HCT116 (cell line): ENCODE results near the gene TCTA.

Experiments
- EGR1 ChIP-seq: IDR thresholded peaks from 2 replicates; pipeline ENCODE4 v1.6.1; 2012; ENCODE audit warnings: low read depth
- EZH2 ChIP-seq: fragments of 200-600 bp; sonication (generic); IDR thresholded peaks from 2 replicates; pipeline ENCODE4 v1.6.1; 2017; ENCODE audit warnings: antibody characterized with exemption, mixed run types
- MAX ChIP-seq: IDR thresholded peaks from 2 replicates; pipeline ENCODE4 v1.6.1; 2012
- POLR2A ChIP-seq: IDR thresholded peaks from 2 replicates; pipeline ENCODE4 v1.7.0; 2011; ENCODE audit warnings: borderline replicate concordance; ENCODE audit not compliant: insufficient read depth, insufficient read length; ENCODE audit errors: extremely low read depth
- TF ChIP-seq, protein P1 (sequence below): IDR thresholded peaks from 2 replicates; pipeline ENCODE4 v1.6.1; 2012; ENCODE audit warnings: low read depth
- TF ChIP-seq, protein P2 (sequence below), 3 experiments: fragments of 200-600 bp in 1 of 3; sonication (generic) in 1 of 3; IDR thresholded peaks in 2 of 3; conservative IDR thresholded peaks in 1 of 3; 2 replicates each; pipeline ENCODE4 v1.5.1; 2012 to 2017; ENCODE audit warnings: low read depth in 2 of 3, low read length in 2 of 3, antibody characterized with exemption in 1 of 3, borderline replicate concordance in 1 of 3, control low read depth in 1 of 3, mild to moderate bottlenecking in 1 of 3, mixed read lengths in 1 of 3, mixed run types in 1 of 3, moderate library complexity in 1 of 3; ENCODE audit not compliant: insufficient read depth in 1 of 3

GRCh38 chr3:49362561-49362960, 49.7 kb upstream of the TCTA start:
- TF ChIP-seq EZH2 (no peak), POLR2A (no peak), MAX (no peak), EGR1 (no peak)
- TF ChIP-seq, protein P1, sequence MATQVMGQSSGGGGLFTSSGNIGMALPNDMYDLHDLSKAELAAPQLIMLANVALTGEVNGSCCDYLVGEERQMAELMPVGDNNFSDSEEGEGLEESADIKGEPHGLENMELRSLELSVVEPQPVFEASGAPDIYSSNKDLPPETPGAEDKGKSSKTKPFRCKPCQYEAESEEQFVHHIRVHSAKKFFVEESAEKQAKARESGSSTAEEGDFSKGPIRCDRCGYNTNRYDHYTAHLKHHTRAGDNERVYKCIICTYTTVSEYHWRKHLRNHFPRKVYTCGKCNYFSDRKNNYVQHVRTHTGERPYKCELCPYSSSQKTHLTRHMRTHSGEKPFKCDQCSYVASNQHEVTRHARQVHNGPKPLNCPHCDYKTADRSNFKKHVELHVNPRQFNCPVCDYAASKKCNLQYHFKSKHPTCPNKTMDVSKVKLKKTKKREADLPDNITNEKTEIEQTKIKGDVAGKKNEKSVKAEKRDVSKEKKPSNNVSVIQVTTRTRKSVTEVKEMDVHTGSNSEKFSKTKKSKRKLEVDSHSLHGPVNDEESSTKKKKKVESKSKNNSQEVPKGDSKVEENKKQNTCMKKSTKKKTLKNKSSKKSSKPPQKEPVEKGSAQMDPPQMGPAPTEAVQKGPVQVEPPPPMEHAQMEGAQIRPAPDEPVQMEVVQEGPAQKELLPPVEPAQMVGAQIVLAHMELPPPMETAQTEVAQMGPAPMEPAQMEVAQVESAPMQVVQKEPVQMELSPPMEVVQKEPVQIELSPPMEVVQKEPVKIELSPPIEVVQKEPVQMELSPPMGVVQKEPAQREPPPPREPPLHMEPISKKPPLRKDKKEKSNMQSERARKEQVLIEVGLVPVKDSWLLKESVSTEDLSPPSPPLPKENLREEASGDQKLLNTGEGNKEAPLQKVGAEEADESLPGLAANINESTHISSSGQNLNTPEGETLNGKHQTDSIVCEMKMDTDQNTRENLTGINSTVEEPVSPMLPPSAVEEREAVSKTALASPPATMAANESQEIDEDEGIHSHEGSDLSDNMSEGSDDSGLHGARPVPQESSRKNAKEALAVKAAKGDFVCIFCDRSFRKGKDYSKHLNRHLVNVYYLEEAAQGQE: no peak
- TF ChIP-seq, protein P2, sequence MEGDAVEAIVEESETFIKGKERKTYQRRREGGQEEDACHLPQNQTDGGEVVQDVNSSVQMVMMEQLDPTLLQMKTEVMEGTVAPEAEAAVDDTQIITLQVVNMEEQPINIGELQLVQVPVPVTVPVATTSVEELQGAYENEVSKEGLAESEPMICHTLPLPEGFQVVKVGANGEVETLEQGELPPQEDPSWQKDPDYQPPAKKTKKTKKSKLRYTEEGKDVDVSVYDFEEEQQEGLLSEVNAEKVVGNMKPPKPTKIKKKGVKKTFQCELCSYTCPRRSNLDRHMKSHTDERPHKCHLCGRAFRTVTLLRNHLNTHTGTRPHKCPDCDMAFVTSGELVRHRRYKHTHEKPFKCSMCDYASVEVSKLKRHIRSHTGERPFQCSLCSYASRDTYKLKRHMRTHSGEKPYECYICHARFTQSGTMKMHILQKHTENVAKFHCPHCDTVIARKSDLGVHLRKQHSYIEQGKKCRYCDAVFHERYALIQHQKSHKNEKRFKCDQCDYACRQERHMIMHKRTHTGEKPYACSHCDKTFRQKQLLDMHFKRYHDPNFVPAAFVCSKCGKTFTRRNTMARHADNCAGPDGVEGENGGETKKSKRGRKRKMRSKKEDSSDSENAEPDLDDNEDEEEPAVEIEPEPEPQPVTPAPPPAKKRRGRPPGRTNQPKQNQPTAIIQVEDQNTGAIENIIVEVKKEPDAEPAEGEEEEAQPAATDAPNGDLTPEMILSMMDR (IDR thresholded peaks at IDR 0.05 in 2 of 3, conservative IDR thresholded peaks at IDR 0.05 in 1 of 3; ENCODE audit: borderline replicate concordance in 1 of 3, insufficient read depth in 1 of 3, low read depth in 2 of 3, low read length in 2 of 3): no peak
